CD4-positive, alpha-beta T cell treated with Interleukin-15 for 4 hours (primary cell): ENCODE results near the gene COA7.

Experiments
- DNase-seq: peaks from one replicate; pipeline ENCODE4 v3.0.0-alpha.2; 2020; ENCODE audit warnings: low spot score

COA7 gene

DNA sequence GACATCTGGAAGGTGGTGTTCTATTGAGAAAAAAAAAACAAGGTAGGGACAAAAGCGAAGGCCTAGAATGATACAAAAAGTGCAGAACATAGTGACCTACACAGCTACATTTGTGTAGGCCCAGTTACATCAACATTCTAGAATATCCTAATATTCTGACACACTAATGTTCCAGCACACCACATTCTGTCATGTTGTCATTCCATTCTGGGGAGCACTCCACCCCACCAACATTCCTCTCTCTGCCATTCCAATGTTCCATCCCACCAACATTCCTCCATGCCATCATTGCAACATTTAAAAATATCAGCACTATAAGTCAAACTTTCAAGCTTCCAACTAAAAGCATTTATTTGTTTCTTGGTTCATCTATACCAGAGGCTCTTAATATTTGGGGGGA lies 28.5 kb downstream of the COA7 start:
- DNase-seq, result no peak

DNA sequence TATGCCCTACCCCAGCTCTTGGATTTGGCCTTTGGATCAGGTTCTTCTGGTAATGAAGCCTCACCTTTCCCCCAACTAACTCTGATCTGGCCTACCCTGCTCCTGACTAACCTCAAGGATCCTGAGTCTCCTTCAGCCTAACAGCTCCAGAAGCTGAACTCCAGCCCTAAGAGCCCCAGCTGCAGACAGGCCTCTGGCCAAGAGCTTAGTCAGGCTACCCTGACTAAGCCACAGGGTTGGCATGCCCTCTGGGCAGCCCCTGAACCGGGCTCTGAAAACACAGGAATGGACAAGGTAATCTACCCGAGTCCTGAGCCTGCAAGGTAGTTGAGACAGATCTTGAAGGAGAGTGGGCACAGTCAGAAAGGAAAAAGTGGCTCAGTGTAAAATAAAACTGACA lies 29.4 kb downstream of the COA7 start:
- DNase-seq, result no peak

DNA sequence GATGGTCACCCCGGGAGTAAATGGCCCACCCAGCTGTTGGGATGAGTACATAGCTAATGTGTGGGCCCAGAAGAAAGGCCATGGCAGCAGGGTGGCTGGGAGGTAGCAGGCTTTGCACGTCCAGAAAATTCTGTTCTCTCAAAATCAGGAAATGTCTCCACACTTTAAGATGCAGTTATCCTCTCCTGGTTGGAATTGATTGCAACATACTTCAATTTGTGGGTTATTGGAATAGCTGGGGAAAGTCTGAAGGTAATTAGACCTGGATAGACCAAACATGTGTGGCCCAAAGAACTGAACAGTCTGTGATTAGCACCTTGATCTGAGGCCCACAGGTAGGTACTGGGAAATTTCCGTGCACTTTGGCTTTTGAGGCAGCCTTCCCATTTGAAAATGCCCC lies 30.2 kb downstream of the COA7 start:
- no peak for DNase-seq

DNA sequence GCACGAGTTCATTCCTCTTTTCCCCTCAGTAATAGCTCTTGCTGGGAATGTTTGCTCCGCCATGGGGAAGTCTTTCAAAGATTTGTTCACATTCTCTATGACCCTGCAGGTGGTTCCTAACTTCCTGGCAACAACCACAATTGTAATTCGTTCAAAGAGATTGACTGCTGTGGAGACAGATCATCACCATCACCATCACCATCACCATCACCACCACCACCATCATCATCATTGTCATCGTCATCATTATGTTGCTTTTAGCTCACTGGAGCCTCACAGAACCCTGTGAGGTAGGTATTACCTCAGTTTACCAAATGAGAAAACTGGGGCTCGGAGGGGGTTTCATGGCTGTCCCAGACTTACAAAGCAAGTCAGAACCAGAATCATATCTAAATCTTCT lies 30.9 kb downstream of the COA7 start:
- DNase-seq, result no peak

DNA sequence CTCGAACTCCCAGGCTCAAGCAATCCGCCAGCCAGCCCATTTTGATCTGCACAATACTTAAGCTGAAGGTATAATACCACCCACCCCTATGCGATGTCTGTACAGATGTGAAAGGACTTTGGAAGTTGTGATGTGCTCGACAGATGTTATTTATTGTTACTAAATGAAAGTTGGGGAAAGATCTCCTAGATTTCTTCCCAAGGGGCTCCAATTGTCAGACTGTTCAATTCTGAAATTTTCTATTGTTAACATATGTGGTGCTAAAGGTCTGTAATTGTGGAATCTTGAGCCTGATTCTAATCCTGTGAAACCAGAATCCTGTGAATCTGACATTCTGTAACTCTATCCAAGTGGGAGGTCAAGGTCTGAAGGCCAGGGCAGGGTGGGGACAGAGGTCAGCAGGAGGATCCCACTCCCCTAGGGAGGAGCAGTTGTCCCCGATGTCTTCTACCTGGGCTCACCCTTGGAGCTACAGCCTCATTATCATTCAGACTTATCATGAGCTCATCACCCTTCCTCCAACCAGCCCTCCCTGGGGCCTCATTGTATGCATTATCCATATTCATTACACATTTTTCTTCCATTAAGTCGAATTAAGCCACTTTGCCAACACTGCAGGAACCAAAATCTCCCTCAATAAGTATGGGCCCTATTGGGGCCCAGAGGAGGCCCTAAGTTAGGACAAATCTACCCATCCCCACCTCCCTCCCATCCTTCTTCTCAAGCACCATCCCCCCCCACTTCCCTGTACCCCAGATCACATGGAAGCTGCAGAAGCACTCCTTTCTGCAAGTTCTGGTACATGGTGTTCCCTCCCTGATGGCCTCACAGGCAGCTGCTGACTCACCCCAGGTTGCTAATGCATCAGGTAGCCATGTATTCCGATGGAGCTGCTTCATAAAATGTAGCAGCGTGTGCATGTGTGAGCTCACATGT lies 32.9 kb downstream of the COA7 start:
- no peak for DNase-seq

DNA sequence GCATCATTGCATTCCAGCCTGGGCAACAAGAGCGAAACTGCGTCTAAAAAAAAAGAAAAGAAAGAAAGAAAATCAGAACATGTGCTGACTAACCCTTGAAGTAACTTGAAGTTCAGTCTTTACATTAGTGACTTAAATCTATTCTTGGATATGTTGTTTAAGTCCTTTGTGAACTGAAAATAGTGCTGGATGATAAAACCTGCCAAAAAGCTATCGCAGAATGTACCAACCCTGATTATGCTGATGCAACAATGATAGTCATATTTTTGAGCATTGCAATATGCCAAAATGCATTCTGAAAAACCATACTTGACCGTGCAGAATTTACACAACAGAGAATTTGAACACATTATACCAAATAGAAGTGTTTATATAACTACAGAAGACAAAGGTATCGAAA lies 34.4 kb downstream of the COA7 start:
- DNase-seq, result no peak

DNA sequence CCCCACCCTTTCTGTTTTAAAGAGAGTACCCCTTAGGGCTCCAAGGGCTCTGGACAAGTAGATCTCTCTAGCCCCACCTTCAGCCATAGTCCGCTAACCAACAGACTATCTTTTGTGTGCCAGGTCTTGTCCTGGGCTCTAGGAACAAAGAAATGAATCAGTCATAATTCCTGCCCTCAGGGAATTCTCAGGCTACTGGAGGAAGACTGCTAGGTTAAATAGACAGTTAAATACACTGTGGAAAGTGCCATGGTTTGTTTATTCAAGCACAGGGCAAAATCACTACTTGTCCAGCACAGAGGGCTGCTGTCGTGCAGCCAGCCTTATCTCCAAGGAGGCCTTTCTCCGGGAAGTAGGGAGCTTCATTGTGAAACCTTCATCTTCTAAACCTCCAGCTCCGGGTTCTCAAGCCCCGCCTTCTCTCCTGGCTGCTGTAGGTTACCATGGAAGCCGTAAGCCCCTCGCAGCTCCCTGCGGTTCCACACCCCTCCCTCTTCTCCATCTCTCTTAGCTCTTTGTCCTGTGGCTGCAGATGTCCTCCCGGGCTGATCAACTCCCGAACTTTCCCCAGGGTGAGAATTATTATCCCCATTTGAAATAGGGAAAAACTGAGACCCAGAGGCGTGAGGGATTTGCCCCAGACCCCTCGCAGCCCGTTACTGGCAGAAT lies 35.4 kb downstream of the COA7 start:
- no peak for DNase-seq

DNA sequence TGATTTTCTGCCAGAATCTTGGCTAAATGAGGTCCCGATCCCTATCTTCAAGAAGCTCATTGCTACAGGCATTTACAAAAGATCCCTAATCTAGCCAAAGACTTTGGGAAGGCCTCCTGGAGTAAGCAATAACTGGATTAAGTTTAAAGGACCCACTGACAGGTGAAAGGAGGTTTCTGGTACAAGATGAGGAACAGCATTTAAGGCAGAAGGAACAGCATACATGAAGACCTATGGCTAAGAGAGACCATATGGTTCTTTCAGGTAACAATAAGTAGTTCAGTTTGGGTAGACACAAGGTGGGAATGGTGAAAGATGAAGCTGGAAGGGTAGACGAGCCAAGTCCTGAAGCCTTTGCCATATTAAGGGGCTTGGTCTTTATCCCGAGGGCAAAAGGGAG lies 37.3 kb downstream of the COA7 start:
- no peak for DNase-seq

DNA sequence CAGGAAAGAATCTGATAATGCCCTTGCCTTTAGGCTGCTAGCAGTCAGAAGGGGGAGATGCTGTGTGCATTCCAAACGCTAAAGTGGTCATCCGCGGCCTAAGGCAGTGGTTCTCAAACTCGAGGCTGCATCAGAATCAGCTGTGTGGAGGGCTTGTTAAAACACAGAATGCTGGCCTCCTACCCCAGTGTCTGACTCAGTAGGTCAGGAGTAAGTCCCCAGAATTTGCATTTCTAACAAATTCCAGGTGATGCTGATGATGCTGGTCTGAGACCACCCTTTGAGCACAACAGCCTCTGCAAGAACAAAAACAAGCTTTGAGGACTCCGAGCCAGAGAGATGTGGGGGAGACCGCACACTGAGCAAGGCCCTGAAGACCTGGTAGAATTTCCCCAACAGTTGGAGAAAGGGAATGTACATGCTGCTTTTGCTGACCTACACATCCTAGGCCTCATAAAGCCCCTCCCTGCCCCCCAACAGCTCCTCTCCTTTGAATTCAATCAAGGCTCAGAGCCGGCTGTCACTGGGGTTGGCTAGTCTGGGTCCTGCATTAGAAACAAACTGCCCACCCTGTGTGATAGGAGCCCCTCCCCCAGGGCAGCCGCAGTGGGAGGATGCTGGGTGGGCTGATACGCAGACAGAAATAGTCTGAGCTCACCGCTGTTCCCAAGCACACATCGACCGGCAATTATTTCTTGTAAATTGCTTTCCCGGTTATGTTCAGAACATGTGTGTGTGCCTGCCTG lies 38.1 kb downstream of the COA7 start:
- DNase-seq, result no peak

DNA sequence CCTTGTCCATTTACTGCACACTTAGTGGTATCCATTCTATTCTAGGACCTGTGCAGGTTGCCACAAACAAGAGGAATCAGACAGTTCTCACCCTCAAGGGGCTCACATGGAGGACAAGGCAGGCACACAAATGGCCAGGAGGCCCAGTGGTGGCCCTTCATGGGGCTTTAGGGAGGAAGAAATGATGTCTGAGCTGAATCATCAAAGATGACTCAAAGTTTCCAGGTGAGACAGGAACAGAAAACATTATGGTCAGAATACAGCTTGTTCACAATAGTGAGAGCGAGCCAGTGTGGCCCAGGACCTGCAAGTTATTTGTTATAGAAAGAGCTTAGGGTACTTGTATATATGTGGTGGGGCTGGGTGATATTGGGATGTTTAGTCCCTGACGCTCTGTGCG lies 38.8 kb downstream of the COA7 start:
- peak; percentile 22 for DNase-seq

DNA sequence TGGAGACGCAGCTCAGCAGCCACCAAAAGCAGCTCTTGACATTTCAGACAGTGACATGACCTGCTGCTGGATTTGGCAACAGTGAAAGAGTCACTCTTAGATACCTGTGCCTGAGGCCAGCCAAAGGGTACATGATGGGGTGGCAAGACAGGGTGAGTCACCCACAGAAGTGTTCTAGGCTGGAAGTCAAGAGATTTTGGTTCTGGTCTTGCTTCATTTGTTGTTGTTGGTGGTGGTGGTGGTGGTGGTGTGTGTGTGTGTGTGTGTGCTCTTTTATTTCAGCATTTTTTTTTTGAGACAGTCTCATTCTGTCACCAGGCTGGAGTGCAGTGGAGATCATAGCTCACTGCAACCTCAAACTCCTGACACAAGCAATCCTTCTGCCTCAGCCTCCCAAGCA lies 39.4 kb downstream of the COA7 start:
- peak; percentile 31 for DNase-seq

DNA sequence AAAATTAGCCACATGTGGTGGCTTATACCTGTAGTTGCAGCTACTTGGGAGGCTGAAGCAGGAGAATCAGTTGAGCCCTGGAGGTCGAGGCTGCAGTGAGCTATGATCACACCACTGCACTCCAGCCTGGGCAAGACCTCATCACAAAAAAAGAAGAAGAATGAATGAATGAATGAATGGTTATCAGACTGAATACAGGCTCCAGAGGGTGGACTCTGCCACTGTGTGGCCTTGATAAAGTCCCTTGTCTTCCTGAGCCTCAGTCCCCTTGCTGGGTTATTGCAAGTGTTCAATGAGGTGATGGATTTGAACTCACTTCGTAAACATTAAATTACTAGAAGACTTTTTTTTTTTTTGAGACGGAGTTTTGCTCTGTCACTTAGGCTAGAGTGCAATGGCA lies 40.4 kb downstream of the COA7 start:
- DNase-seq, result no peak

DNA sequence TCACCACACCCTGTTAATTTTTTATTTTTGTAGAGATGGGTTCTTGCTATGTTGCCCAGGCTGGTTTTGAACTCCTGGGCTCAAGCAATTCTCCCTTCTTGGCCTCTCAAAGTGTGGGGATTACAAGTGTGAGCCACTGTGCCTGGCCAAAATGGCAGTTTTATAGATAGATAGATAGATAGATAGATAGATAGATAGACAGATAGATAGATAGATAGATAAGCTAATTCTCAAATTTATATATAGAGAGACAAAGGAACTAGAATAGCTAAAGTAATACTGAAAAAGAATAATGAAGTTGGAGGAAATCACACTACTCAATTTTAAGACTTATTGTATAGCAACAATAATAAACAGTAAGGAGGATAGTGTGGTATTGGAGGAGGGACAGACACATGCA lies 44.1 kb downstream of the COA7 start:
- DNase-seq, result no peak

DNA sequence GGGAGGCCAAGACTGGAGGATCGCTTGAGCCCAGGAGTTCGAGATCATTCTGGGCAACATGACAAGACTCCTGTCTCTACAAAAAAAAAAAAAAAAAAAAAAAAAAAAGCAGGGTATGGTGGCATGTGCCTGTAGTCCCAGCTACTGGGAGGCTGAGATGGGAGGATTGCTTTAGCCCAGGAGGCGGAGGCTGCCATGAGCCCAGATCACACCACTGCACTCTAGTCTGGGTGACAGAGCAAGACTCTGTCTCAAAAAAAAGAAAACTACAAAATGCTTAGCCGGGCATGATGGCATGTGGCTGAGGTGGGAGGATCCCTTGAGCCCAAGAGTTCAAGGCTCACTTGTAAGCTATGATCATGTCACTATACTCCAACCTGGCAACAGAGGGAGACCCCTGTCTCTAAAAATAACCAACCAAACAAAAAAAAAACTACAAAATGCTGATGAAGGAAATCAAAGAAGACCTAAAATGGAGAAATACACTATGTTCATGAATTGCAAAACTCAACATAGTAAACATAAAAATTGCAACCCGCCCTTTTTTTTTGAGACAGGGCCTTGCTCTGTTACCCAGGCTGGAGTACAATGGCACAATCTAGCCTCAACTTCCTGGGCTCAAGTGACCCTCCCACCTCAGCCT lies 44.8 kb downstream of the COA7 start:
- DNase-seq, result no peak

DNA sequence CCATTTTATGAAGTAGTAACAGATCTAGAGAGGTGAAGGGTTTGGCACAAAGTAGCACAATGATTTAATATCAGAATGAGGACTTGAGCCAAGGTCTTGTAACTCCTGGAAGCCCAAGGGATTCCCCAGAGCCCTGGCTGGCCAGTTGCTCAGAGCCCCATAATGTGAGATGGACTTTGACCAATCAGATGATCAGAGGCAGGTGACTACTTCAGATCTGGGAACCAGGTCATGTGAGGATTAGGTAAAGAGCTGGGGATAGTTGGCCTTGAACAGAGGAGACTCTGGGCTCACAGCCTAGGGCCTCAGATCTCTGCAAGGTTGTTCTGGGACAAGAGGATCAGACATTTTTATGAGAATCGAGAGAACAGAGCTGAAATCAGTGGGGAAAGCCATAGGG lies 46.2 kb downstream of the COA7 start:
- DNase-seq, result no peak

DNA sequence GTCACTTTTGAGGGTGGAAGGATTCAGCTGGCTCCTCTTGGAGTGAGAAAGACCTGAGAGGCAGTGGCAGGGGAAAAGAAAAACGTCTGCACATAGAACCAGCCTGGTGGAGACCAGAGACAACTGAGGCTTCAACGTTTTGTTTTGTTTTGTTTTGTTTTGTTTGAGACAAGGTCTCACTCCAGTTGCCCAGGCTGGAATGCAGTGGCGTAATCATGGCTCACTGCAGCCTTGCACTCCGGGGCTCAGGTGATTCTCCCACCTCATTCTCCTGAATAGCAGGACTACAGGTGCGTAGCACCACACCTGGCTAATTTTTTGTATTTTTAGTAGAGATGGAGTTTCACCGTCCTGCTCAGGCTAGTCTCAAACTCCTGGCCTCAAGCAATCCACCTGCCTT lies 52.9 kb downstream of the COA7 start:
- no peak for DNase-seq

DNA sequence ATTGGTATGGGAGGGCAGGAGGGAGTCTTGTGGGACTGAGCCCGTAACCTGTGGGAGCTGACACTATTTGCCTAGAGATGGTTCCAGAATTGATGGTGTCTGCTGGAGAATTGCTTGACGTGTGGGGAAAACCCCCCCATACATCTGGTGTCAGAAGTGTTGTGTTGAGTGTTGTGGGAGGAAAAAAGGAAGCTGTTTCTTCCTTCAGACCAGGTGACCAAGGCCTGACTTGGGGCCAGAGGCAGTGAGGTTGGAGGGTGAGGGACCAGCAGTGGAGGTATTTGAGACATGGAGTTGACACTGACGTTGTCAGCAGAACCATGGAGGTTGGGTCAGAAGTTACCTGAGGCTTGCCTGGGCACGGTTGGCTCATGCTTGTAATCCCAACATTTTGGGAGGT lies 56.8 kb downstream of the COA7 start:
- DNase-seq, result no peak

DNA sequence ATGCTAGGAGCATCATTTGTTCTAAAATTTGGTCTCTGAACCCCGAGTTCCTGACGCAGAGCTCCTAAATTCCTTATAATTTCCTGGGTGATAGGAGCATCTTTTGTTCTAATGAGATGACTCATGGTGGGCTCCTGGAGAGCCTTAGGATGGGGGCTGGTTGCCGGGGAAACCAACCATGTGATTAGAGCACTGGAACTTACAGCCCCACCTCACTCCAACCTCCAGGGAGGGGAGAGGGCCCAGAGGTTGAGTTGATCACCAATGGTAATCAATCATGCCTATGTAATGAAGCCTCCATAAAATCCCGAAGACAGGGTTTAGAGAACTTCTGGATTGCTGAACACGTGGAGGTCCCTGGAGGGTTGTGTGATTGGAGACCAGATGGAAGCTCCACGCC lies 57.5 kb downstream of the COA7 start:
- DNase-seq, result no peak

DNA sequence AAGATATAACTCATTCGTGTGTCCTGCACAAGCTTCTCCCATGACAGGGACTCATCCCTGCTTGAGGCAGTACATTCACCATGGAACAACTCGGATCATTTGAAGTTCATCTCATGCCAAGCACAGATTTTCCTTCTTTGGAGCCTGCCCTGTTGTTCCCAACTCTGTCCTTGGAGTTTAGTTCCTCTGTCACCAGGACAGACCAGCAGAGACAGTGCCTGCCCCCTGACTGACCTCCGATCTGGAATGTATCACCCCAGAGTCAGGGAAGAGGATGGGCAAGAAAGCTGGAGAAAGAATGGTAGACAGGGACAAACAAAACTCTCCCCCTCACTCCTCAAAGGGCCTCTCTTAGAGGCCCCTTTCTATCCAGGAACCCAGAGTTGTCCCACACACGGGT lies 60.2 kb downstream of the COA7 start:
- DNase-seq, result no peak

DNA sequence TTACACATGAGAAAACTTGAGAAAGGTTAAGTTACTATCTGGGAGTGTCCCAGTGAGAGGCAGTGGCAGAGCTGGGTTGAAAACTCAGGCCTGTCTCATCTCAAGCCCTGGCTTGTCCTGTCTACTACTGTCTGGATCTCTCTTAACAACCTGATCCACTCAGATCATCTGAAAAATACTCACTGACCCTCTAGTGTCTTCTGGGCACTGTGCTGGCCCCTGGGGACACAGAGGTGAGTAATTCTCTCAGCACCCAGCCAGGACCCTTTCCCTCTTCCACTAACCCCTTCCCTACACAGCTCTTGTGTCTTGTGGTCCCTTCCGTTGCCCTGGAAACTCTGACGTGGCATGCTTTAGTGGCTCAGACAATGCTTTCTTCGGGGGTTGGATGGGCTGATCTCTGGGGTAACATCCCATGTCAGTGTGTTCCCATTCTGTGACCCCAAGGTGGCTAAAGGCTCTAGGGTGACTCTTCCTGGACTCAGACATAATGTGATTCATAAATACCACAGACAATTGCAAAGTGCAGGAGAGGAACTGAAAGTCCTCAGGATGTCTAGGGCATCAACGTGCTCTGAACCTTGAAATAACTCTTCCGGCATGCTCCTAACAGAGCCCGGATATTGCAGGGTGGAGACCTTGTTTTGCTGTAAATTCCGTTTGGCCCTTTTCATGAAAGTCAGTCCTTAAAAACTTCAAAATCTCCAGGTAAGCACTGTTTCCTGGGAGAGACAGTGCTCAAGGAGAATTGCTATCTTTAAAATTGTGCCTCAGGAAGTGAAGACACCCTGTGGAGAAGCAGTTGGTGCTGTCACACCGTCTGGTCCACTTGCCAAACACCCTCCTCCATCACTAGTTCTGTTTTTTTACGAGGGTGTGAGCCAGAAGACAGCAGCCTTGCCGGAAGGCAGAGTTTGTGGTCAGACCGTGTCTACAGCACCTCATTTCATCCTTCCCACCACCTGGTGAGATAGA lies 61.1 kb downstream of the COA7 start:
- peak; percentile 85 for DNase-seq
